SIG-M5 treated with dmso at 0.1 percent for 504 hours (cell line): ENCODE data around the gene ADGRG7.
A peak's percentile ranks its signal among the peaks of the same experiment; 100 is the strongest.

Experiments used
- DNase-seq: peaks from one replicate; lab custom pipeline; 2025; ENCODE audit not compliant: unreplicated experiment; lab: John Stamatoyannopoulos, UW

The ADGRG7 gene

DNA sequence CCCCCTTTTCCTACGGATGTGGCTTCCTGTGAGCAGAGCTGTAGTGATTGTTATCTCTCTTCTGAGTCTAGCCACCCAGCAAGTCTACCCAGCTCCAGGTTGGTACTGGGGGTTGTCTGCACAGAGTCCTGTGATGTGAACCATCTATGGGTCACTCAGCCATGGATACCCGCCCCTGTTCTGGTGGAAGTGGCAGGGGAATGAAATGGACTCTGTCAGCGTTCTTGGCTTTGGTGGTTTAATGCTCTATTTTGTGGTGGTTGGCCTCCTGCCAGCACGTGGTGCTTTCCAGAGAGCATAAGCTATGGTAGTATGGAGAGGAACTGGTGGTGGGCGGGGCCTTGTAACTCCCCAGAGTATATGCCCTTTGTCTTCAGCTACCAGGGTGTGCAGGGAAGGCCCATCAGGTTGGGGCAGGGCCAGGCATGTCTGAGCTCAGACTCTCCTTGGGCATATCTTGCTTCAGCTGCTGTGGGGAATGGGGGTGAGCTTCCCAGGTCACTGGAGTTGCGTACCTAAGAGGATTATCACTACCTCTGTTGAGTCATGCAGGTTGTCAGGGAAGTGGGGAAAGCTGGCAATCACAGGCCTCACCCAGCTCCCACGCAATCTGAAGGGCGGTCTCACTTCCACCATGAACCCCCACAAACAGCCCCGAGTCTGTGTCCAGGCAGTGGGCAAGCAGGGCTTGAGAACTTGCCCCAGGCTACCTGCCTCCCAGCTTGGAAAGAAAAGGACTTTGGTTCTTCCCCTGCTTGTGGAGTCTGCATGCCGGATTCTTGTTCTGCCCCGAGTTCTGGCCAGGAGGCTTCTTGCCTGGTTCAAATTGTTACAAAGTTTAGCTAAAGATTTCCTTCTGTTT, 9.0 kb upstream of the ADGRG7 start:
- no peak for DNase-seq

DNA sequence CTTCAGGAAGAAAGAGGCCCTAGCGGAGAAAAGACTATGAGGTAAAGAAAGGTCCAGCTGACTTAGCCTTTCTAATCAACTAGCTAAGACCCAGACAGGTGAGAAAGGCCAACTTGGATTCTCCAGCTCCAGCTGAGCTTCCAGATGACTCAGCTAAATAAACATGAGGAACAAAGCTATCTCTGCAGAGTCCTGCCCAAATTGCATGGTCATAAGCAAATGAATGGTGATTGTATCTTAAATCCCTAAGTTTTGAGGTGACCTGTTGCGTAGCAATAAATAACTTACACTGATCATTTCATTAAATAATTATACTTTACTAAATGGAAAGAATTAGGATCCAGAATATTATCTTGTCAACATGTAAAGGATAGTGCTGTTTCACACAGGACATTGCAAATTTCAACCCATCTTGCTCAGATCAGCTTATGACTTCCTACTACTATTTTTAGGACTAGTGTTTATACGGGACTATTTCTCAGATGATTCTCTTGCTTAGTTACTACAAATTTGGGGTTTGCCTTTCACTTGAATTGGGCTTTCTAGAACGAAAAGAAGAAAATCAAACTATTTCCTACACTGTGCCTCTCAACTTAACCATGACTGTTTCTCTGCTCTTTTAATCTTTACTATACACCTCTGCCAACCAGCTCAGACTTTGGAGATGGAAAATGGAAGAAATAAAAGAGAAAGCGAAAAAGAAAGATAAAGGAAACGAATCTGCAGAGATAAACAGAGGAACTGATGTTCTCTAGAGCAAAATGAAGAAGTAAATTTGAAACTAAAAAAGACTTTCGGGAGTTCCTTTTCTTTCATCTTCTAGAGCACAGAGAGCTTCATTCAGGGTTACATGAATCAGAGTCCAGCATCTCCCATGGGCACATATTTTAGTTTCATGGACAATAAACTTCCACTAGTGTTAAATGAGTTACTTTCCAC, 6.6 kb upstream of the ADGRG7 start:
- peak; percentile 85 for DNase-seq

DNA sequence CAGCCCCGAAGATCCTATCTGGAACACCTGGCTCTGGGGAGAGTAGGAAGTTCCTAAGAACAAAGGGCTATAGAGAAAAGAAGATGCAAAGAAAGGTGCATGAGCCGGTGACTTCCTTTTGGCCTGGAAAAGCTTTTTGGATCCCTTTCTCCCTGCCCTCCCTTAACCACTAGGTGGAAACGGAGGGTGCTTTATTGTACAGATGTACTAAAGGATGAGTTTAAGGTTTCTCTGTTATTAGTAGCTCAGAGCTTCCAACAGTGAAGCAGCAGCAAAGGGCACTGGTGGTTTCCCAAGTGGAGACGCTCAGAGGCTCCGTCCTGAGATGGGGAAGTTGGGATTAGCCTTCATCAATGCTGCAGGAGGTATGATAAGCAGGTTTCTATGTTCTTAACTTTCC, 5.9 kb upstream of the ADGRG7 start:
- peak; percentile 32 for DNase-seq

DNA sequence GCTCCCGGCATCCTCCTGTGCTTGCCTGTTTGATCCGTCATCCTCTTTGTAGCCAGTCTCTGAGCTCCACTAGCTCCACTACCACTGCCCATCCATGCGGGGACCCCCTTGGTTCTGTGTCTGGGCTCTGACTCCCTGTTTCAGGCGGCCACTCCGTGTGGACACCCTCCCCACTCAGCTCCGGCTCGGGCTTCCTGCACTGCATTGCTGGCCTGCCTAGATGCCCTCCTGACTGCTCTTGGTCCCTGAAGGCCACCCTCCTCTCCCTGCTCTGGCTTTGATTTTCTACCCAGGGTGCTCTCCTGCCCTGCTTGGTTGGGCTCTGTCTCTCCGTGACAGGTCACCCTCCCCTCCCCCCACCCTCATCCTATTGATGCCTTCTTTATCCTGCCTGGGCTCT, 4.0 kb upstream of the ADGRG7 start:
- no peak for DNase-seq

DNA sequence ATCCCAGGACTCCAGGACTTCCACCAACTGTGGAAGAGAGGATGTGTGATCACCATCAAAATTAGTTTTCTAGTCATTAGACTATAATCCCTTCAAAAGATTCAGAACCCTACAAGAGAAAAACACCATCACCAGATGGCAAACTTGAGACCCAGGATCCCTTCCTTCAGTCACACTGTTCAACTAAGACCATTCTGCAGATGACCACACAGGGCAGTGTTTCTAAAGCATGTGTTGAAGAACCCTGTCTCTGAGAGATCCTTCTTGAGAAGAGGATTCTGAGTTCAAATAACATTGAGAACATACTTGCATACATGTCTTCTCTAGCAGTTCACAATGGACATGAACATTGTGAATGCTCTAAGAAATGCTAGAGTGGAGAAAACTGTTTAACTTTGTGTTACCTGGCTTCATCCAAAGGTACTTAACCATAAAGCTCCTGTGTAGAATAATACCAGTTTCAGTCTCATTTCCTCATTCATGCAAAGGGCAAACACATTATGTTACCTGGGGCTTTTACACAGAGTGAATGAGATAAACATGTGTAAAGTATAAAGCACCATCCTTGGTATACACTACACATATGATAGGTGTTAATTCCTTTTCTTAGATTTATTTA, 2.4 kb upstream of the ADGRG7 start:
- peak; percentile 17 for DNase-seq

DNA sequence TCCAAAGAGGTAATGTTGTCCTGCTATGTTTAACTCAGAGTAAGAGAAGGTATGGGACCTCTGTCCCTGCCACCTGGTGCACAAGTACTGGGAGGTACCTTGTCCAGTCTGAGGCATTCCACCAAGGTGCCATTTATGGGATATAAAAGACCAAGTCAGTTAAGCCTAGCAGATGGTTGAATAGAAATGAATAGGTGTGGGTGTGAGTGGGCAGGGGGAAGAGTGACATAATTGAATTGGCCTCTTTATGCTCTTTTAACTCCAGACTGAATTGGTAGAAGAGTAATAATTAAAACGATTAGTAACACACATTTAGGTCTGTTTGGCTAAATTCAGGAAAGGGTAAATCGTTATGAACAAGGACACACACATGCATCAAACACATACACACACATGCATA, 562 bp downstream of the ADGRG7 start:
- no peak for DNase-seq

DNA sequence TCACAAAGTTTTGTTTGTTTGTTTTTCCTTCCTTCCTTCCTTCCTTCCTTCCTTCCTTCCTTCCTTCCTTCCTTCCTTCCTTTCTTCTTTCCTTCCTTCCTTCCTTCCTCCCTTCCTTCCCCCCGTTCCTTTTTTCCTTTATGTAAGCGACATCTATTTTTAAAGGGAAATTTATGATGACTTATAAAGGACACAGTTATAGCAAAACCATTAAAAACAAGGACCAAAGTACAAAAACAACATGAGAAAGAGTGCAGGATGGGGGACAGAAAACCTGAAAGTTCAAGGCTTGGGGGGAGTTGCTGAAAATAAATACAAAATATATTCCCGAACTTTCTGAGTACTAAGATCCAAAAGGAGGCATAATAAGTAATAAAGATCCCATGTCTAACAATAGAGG, 1.8 kb downstream of the ADGRG7 start:
- no peak for DNase-seq

DNA sequence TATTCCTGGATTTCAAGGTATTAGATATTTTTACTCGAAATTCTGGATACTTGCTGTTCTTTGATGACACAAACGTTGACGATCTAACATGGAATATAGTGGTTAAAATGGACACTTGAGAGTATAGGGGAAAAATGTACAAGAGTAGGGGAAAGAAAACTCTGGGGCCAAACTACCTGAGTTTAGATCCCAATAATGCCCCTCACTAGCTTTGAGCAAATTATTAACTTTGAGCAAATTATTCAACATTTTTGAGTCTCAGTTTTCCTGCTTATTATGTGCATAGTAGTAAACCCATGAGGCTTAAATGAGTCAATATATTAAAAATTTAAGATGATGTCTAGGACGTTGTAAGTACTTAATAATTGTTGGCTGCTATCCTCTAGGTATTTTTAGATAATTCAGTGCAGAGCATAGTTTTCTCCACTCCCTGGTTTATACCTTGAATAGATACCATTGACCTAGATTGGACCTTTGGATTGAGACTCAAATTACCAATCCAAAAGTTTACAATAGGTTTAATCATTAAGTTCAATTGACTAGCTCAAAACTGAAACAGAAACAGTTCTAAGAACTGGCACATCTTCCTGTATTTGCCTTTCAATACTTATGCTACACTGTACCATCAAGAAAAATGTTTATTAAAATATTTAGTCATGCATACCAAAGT, 4.5 kb downstream of the ADGRG7 start:
- DNase-seq, result no peak

DNA sequence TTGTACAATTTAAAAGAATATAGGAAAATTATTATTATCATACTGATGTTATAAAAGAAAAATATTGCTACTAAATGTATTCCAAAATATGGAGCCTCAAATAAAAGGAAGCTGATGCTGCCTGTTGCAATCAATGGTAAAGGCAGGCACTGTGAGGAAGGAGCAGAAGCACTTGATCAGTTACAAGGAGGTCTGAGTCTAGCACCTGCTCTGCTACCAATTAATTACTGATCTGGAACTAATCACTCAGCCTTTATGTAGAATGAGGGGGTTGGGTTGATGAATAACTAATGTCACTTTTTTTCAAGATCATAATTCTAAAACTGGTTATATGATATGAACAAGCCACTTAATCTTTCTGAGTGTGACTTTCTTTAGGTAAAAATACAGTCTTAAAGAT, 5.5 kb downstream of the ADGRG7 start:
- DNase-seq, result no peak

DNA sequence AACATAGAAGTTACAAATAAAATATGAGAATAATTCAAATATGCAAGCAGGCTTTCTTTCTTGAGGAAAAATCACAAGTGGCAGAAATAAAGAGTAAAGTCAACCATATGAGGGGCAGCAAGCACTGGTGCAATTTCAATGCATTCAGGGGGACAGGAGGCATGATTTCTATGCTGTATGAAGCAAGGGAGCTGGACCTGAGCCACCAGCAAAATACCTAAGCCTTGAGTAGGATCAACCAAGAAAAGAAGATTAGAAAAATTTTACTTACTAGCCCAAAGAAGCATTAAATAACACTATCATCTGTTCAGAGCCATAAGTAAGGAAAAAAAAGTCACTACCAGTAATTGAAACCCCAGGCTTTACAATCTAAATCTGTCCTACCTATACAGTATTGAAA, 6.3 kb downstream of the ADGRG7 start:
- DNase-seq, result no peak

DNA sequence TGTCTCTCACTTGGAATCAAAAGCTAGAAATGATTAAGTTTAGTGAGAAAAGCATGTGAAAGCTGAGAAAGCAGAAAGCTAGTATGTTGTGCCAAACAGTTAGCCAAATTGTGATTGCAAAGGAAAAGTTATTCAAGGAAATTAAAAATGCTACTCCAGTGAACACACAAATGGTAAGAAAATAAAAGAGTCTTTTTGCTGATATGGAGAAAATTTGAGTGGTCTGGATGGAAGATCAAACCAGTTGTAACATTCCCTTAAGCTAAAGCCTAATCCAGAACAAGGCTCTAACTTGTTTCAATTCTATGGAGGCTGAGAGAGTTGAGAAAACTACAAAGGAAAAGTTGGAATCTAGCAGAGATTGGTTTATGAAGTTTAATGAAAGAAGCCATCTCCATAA, 11.8 kb downstream of the ADGRG7 start:
- DNase-seq, result no peak

DNA sequence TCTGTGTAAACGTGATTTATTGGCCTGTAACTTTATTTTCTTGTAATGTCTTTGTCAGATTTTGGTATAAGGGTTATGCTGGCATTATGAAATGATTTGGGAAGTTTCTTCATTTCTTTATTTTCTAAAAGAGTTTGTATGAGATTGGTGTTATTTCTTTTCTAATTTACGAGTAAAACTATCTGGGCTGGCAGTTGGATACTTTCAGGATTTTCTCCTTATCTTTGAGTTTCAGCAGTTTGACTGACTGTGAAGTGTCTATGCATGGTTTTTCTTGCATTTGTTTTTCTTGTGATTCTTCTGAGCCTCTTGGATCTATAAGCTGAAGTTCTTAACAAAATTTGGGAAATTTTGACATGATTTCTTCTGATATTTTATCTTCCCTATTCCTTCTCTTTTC, 18.1 kb downstream of the ADGRG7 start:
- no peak for DNase-seq

DNA sequence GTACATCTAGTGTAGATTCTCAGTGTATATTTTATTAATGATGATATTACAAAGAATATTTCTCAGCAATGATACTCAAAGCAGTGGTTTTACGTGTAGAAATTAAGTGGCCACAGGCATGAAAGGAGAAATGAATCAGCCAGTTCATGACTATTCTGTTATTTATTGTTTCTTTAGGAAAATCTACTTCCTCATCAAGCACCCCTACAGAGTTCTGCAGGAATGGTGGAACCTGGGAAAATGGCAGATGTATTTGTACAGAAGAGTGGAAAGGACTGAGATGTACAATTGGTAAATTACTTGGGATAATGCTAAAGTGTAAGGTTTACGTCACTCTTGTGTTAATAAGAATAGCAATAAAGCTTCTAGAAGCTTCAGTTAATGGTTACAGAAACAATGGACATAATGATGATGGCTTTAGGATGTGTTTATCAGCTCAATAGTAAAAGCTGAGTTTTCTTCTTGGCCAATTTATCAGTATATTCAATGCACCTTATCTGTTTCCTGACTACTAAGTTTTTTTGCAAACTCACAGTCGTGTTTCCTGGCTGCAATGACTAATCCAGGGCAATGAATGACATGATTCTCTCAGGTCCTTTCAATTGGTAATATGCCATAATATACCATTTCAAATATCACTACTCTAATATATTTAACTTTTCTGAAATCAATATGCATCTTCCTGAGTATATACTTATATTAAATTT, 20.2 kb downstream of the ADGRG7 start:
- no peak for DNase-seq

DNA sequence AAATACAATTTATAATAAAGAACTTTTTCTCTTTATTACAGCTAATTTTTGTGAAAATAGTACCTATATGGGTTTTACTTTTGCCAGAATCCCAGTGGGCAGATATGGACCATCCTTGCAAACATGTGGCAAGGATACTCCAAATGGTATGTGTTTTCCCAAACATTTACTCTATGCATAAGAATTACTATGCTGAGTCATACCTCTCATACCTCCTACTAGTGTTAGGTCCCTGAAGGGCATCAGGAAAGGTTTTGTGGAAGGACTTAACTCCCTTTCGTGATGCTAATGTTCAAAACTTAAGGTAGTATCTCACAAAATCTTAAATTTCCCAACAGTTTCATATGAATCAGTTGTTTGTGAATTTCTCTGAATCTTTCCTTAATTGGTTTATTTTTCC, 21.3 kb downstream of the ADGRG7 start:
- DNase-seq, result no peak

DNA sequence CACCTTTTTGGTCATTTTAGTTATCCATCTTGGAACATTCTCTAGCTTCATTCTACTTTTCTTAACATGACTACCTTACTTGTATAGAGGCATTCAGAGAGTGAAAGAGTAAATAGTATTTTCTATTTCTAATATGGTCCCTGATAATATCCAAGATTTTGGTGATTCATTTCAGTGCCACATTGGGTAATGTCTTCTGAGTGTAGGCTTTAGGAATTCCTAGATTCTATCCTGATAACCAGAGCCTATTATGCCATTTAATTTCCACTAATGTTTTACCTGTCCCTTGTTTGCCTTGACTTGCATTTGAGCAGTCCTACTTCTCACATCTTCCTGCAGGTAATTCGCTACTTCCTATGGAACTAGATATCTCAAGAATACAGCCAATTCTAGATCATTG, 21.8 kb downstream of the ADGRG7 start:
- no peak for DNase-seq

DNA sequence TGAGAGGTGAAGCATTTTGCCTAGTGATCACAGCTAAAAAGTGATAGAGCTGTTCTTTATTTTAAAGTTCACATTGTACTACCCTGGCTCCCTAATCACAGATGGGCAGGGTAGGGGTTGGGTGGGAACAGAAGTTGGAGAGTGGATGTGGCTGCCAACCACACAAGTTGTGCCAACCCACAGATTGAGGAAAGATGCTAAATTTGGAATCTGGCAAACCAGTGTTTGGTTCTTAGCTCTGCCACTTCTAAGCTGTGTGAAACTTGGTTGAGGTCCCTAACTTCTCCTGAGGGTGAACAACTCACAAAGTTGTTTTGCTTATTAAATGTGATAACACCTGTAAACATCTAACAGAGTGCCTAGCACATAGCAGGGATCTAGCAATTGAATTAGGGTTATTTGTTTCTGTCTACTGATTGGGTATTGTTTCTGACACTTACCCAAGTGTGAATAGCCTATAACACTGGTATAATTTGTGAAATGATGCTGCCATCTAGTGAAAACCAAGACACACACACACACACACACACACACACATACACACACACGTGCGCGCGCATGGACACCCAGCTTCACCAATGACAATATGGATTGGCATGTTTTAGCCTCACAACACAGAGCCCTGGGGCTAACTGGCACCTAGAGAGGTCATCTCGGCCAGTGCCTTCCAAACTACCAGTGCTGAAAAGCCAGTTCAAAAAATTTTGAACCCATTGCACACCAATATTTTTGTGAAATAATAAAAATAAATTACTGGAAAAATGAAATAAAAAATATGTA, 25.3 kb downstream of the ADGRG7 start:
- DNase-seq, result peak; percentile 57

DNA sequence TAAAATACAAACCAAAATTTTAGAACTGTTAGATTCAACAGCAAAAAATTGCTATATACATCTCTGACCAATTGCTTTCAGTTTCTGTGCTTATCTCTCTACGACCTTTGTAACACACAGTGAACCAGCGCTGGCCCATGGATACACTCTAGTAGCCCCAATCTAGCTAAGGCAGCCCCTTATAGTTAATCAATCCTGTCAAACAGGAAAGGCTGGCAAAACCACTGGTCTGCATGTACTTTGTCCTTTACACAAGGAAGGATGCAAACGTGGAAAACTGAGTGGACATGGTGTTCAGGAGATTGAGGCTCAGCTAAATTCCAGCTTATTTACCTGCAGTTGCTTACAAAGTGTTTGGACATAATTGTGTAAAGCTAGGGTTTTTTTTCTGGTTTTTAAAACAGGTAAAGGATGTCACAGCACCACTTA, 25.9 kb downstream of the ADGRG7 start:
- DNase-seq, result no peak

DNA sequence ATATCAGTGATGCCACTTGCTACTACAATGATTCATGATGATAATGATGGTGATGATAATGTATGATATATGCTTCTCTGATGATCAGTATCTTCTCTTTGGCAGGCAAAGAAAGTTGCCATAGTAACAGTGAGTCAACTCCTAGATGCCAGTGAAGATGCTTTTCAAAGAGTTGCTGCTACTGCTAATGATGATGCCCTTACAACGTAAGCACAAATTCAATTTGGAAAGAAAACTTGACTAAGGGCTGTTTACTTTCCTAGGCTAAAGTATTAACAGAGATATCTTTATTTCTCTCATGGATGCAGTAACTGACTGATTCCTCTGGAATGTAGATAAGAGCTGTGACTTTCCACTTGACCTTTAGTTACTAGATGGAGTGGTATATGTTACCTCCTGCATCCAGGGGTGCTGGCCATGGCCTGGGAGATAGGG, 27.8 kb downstream of the ADGRG7 start:
- no peak for DNase-seq

DNA sequence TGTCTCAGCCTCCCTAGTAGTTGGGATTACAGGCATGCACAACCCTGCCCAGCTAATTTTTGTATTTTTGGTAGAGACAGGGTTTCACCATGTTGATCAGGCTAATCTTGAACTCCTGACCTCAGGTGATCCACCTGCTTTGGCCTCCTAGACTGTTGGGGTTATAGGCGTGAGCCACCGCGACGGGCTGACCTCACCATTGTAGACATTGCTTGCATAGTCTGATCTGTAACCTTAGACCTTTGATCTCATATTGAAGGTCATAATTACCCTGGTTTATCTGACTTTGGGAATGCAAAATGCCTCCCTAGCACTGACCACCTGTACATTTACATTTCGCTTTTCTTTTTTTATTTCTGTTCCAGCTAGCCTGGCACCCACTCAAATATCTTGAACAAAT, 31.2 kb downstream of the ADGRG7 start:
- no peak for DNase-seq
